ENCODE results near the gene FGFR4. TPM values are rescaled to one million over a fixed set of nuclear protein-coding genes. Genes with fewer than 3 reads are reported as not detected.

FGFR4 gene
- total RNA-seq, 4 donors from 2014 or later: 2.1 to 4.5 (median 3.8) TPM

DNA sequence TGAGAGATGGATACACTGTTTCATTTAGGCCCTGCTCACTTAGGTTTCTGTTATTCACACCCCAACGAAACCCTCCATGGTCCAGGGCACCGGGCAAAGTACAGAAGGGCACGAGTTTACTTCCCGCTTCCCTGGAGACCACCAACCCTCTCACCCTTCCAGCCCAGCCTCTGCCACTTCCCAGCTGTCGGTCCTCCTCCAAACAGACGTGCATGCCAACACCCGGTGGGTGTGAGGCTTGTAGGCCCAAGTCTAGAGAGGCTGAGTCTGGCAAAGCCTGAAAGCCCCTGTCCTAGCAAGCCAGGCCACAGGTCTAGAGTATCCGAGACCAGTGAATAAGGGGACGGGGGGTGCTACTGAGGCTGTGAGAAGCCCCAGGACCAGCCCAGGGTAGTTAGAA, 7.1 kb upstream of the FGFR4 start:
- intact Hi-C loops (cut with DNase I): no loop called here
- H3K36me3 ChIP-seq: peaks cover 0 to 5% (median 0%) of the 10 kb centered on the region in 4 donors
- H3K9me3 ChIP-seq: no peaks in the 10 kb centered on the region
- H3K4me3 ChIP-seq: no peak overlapping the region
- no peak for DNase-seq (ENCODE audit: extremely low spot score)
- 83% methylated on average over 9 of the region's 9 CpGs for WGBS
- TF ChIP-seq POLR2A (IDR thresholded peaks at IDR 0.05; ENCODE audit: low read depth): no peak
- H3K27ac ChIP-seq (replicated peaks in 1 of 4): no peak overlapping the region
- peaks cover 0 to 20% (median 0%) of the 10 kb centered on the region in 4 donors for H3K27me3 ChIP-seq
- H3K4me1 ChIP-seq: no peaks in the 10 kb centered on the region

DNA sequence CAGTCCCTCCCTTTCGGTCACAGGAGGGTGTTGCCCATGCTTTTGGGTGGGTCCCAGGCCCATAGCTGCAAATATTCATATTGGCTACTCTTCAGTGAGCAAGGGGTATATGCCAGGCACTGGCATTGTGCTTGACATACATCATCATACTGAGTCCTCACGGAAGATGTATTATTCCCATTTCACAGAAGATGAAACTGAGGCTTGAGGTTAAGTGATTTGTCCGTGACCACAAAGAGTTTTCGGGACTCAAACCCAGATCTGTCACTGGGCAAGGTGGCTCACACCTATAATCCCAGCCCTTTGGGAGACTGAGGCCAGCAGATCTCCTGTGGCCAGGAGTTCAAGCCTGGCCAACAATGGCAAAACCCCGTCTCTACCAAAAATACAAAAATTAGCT, 6.5 kb upstream of the FGFR4 start:
- H3K27me3 ChIP-seq: peaks cover 0 to 22% (median 0%) of the 10 kb centered on the region in 4 donors
- no peaks in the 10 kb centered on the region for H3K4me1 ChIP-seq
- WGBS: 88% methylated on average over 5 of the region's 5 CpGs
- DNase-seq (ENCODE audit: extremely low spot score): no peak
- H3K9me3 ChIP-seq: no peaks in the 10 kb centered on the region
- H3K36me3 ChIP-seq: peaks cover 0 to 5% (median 0%) of the 10 kb centered on the region in 4 donors
- TF ChIP-seq EP300 (IDR thresholded peaks at IDR 0.05) (no peak), POLR2A (IDR thresholded peaks at IDR 0.05; ENCODE audit: low read depth) (no peak), POLR2AphosphoS5 (IDR thresholded peaks at IDR 0.05) (no peak)
- TF ChIP-seq, protein P1, sequence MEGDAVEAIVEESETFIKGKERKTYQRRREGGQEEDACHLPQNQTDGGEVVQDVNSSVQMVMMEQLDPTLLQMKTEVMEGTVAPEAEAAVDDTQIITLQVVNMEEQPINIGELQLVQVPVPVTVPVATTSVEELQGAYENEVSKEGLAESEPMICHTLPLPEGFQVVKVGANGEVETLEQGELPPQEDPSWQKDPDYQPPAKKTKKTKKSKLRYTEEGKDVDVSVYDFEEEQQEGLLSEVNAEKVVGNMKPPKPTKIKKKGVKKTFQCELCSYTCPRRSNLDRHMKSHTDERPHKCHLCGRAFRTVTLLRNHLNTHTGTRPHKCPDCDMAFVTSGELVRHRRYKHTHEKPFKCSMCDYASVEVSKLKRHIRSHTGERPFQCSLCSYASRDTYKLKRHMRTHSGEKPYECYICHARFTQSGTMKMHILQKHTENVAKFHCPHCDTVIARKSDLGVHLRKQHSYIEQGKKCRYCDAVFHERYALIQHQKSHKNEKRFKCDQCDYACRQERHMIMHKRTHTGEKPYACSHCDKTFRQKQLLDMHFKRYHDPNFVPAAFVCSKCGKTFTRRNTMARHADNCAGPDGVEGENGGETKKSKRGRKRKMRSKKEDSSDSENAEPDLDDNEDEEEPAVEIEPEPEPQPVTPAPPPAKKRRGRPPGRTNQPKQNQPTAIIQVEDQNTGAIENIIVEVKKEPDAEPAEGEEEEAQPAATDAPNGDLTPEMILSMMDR (IDR thresholded peaks at IDR 0.05): no peak
- intact Hi-C loops (cut with DNase I): no loop called here
- no peak overlapping the region for H3K4me3 ChIP-seq
- H3K27ac ChIP-seq (replicated peaks in 1 of 4): no peak overlapping the region

DNA sequence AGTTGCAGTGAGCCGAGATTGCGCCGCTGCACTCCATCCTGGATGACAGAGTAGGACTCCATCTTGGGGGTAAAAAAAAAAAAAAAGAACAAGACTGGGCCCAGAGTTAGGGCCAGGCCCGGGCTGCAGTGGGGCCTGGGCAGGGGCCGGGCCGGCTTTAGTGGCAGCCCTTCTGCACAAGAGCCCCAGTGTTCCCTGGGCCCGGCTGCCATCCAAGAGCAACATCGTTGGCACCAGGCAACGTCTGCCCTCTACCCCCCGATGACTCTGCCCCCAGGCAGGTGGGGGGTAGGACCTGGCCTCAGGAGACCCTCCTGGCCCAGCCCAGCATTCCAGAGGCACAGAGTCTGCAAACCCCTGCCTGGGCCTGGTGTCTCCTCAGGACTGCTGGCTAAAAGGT, 4.9 kb upstream of the FGFR4 start:
- Histone ChIP-seq H3K4me1 (peaks cover 2 to 7% (median 7%) of the 10 kb centered on the region in 4 donors), H3K36me3 (no peaks in the 10 kb centered on the region), H3K9me3 (no peaks in the 10 kb centered on the region), H3K27me3 (peaks cover 0 to 34% (median under 1%) of the 10 kb centered on the region in 4 donors), H3K27ac (replicated peaks in 1 of 4) (no peak overlapping the region), H3K4me3 (no peak overlapping the region)
- TF ChIP-seq POLR2AphosphoS5 (IDR thresholded peaks at IDR 0.05) (no peak), POLR2A (IDR thresholded peaks at IDR 0.05; ENCODE audit: low read depth) (no peak), EP300 (IDR thresholded peaks at IDR 0.05) (no peak)
- TF ChIP-seq, protein P1 (IDR thresholded peaks at IDR 0.05): no peak
- intact Hi-C loops (cut with DNase I): no loop called here
- WGBS: 91% methylated on average over 9 of the region's 10 CpGs
- DNase-seq (ENCODE audit: extremely low spot score): no peak

DNA sequence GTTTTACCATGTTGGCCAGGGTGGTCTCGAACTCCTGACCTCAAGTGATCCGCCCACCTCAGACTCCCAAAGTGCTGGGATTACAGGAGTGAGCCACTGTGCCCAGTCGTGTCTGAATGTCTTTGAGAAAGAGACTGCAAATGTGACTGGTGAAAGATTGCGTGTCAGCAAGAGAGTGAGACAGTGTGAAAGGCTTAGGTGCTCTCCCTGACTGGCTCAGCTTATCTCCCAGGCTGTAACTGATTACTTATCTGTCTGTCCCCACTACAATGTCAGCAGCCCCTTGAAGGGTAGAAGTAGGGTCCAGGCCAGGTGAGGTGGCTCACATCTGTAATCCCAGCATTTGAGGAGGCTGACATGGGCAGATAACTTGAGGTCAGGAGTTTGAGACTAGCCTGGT, 3.4 kb upstream of the FGFR4 start:
- intact Hi-C loops (cut with DNase I): no loop called here
- 45% methylated on average over 4 of the region's 4 CpGs for WGBS
- no peak for DNase-seq (ENCODE audit: extremely low spot score)
- Histone ChIP-seq H3K4me3 (no peak overlapping the region), H3K27me3 (peaks cover 0 to 47% (median 9%) of the 10 kb centered on the region in 4 donors), H3K4me1 (peaks cover 12 to 17% (median 16%) of the 10 kb centered on the region in 4 donors), H3K36me3 (no peaks in the 10 kb centered on the region), H3K27ac (replicated peaks in 1 of 4) (no peak overlapping the region), H3K9me3 (no peaks in the 10 kb centered on the region)
- no peak for TF ChIP-seq EP300 (IDR thresholded peaks at IDR 0.05)
- TF ChIP-seq POLR2A (IDR thresholded peaks at IDR 0.05; ENCODE audit: low read depth): no peak
- no peak for TF ChIP-seq POLR2AphosphoS5 (IDR thresholded peaks at IDR 0.05)
- TF ChIP-seq, protein P1 (IDR thresholded peaks at IDR 0.05): no peak

DNA sequence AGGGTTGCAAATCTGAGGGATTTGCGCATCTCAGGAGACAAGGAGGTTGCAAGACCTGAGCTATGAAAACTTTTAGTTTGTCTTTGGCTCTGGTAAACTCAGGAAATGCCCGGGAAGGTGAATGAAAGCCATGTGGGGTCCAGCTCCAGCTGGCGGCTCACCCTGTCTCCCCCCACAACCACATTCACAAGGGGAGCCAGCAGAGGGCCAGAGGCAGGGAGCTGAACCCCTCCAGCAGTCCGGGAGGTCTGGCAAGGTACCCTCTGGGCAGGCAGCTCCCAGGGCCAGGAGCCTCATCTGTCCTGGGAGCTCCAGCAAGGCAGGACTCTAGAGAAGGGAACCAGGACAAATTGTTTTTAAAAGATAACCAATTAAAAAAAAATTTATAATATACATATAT, 2.5 kb upstream of the FGFR4 start:
- peaks cover 0 to 55% (median 9%) of the 10 kb centered on the region in 4 donors for H3K27me3 ChIP-seq
- 46% methylated on average over 4 of the region's 4 CpGs for WGBS
- H3K4me3 ChIP-seq: no peak overlapping the region

More for the DNA sequence above, 2.5 kb upstream of the FGFR4 start:
- peaks cover 14 to 23% (median 19%) of the 10 kb centered on the region in 4 donors for H3K4me1 ChIP-seq
- TF ChIP-seq POLR2A (IDR thresholded peaks at IDR 0.05; ENCODE audit: low read depth) (no peak), POLR2AphosphoS5 (IDR thresholded peaks at IDR 0.05) (no peak), EP300 (IDR thresholded peaks at IDR 0.05) (no peak)
- TF ChIP-seq, protein P1 (IDR thresholded peaks at IDR 0.05): no peak
- intact Hi-C loops (cut with DNase I): no loop called here
- no peaks in the 10 kb centered on the region for H3K36me3 ChIP-seq
- no peak overlapping the region for H3K27ac ChIP-seq (replicated peaks in 1 of 4)
- no peaks in the 10 kb centered on the region for H3K9me3 ChIP-seq
- no peak for DNase-seq (ENCODE audit: extremely low spot score)

Data from esophagus muscularis mucosa (tissue), 4 donors.